HG02943 (cell line): ENCODE measurements around the gene MIOS.

Experiments
- ATAC-seq: cut with Tn5 transposase; IDR thresholded peaks from one replicate; pipeline ENCODE4 v1.9.1; 2021; ENCODE audit warnings: mild to moderate bottlenecking, low read depth, moderate library complexity; ENCODE audit not compliant: unreplicated experiment

The MIOS gene

DNA sequence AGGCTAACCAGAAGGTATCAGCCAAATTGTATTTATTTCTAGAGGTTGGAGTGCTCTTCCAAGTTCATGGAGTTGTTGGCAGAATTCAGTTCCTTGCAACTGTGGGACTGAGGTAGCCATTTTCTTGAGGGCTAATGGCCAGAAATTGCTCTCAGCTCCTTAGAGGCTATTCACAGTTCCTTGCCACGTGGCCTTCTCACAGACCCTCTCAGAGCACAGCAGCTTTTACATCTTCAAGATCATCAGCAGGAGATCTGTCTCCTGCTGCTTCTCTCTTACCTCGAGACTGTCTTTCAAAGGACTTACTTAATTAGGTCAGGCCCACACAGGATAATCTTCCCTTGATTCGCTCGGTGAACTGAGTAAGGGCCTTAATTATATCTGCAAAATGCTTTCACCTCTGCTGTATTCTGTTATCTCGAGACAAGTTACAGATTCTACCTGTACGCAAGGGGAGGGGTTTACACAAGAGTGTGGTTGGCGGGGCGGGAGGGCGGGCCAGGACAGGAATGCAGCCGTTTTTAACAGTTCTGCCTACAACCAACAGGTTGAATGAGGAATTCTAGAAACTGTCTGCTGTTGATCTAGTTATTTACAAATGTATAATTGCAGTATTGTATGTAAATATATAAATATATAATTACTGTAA, 15.0 kb downstream of the MIOS start:
- no peak for ATAC-seq

DNA sequence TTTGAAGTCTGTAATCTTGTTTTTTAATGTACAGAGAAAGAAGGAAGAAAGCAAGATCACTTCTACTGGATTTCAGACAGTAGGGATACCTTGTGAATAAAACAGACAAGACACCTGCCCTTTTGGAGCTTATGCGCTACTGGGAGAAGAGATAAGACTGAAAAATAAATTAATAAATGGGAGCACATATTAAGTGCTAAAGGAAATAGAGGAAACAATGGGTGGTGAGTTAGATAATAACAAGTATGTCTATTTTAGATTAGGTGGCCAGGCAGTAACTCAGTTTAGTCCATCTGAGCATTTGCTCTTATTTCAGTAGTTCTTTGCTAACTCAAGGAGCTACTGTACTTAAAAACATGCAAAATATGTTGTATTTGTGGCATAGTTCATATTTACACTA, 15.9 kb downstream of the MIOS start:
- ATAC-seq, result no peak

DNA sequence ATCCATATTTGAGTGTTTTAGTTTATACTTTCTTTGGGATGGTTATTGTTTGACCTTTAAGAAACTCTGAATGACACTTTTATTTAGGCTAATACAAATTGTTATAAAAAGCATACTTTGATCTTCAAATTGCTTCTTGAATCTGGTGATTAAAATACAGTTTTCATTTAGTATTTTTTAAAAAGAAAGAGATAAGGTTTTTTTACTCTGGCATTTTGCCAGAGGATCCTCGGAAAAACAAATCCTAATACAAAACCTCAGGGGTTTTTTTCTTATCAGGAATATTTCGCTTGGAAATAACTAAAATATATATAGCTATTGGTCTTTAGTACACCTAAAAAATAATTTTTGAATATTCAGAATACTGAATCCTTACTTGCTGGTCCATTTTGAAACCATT, 17.0 kb downstream of the MIOS start:
- no peak for ATAC-seq

DNA sequence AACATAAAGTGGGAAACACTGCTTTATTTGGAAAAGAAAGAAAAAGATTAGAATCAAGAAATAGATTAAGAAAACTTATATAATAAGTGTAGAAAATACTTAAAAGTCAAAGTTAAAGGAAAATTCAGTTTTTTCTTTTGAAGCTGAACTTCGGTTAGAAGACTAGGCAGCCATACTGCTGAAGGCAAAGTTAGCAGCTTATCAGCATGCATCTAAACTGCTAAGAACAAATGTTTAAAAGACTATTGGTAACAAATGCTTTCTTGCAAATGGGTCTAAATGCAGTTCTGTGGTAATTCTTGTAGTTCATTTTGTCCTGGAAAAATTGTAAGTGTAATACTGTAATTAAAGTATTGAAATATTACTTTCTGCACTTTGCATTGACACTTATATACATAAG, 18.0 kb downstream of the MIOS start:
- ATAC-seq, result no peak

DNA sequence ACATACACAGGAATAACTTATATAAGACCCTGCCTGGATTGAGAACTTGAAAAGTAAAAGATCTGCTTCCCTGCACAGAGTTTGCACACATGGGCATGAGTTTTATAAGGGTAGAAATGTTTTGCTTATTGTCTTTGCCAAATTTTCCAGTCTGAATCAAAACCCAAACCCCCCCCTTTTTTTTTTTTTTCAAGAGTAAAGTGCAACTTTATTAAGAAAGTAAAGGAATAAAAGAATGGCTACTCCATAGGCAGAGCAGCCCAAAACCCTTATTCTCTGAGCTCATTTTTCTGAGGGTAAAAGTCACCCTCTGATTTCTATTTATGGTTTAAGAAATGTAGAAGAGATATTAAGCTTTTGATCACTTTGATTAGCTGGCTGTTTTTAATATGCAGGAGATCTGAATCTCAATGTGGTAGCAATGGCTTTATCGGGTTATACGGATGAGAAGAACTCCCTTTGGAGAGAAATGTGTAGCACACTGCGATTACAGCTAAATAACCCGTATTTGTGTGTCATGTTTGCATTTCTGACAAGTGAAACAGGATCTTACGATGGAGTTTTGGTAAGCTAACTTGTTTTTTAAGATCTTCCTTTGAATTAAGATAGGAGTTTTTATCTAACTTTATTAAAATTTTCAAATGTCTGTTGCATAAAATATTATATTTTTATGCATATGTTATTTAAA, 18.7 kb downstream of the MIOS start:
- ATAC-seq, result no peak

DNA sequence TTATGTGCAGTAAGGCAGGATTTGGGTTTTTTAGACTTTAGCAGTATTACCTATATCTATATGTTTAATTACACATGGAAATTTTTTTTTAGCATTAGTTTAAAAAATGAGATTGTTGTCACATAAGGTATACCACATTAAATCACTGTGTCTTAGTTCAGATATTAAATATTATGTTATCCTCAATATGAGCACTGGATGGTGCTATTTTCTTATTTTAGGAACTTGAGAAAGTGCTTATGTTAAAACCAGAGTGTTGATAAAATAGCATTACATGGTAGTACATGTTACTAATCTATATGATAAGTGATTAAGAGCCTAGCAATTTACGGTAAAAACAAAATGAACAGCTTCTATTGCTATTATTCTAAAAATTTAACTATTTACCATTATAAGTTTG, 28.8 kb downstream of the MIOS start:
- ATAC-seq, result no peak

DNA sequence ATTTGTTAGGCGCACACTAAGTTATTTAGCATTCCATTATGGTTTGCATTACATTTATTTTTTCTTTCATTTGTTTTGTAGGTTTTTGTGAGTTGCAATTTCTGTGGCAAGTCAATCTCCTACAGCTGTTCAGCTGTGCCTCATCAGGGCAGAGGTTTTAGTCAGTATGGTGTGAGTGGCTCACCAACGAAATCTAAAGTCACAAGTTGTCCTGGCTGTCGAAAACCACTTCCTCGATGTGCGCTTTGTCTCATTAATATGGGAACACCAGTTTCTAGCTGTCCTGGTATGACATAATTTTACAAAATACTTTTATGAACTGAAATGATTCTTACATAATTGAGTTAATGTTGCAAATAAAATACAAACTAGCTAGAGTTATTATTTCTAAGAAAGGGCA, 29.5 kb downstream of the MIOS start:
- ATAC-seq, result no peak

DNA sequence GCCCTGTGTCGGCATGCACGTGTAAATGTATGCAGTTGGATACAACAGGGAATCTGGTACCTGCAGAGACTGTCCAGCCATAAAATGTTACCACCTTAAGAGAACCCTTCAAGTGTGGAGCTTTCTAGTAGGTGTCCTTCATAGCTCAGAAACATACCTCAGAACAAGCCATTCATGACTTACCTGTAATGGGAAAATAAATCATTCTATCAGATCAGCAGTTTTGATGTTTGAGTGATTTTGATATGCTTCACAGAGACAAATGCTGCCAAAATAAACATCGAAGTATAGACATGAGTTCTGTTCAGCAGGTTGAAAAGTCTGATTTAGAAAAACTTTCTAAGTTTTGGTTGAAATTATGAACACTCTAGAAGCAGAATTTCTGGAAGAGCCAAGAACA, 40.3 kb downstream of the MIOS start:
- ATAC-seq, result no peak

DNA sequence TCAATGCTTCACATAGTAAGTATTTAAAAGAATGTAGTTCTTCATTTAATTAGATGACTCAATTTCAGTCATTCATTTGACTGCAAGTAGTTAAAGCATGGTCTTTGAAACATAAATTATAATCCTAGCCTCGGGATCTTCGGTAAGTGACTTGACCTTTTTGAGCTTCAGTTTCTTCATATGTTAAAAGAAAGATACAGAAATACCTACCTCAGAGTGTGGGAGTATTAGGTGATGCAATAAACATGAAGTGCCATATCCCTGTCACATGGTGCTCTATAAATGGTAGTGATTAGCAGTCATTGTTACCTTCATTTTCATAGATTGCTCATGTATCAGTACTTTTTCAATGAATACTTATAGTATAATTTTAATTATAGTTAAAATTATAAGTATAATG, 42.6 kb downstream of the MIOS start:
- ATAC-seq, result no peak

DNA sequence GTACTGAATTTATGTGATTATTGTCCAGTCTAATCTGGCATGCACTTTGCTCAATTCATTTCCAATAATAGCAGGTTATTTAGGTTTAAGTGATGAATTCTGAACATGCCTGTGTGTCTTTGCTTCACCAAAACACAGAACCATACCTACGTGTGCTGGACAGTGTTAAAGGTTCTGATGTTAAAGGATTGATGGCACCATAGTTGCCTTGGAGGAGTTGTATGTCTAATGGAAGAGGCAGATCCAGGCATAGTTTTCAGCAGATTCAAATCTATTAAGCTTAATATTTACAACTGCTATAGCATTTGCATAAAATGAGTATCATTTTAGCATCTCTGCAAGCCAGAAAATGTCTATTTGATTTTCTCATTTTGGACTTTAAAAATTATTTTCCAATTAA, 45.8 kb downstream of the MIOS start:
- ATAC-seq, result no peak

DNA sequence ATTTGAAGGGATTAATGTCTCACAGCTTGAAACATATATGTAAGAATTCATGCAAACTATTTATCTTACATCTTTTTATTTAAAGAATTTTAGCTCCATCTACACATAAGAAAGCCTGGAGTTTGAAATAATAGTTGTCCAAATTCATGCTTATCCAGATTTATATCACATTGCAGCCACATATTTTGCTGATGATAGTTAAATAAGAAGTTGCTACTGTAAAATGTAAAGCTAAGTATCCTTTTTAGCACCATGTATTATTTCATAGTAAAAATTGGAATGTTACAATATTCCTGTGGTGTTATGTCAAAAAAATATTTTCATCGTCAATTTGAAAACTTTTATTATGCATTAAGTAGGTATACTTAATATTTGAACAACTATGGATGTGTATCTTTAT, 46.5 kb downstream of the MIOS start:
- ATAC-seq, result no peak

DNA sequence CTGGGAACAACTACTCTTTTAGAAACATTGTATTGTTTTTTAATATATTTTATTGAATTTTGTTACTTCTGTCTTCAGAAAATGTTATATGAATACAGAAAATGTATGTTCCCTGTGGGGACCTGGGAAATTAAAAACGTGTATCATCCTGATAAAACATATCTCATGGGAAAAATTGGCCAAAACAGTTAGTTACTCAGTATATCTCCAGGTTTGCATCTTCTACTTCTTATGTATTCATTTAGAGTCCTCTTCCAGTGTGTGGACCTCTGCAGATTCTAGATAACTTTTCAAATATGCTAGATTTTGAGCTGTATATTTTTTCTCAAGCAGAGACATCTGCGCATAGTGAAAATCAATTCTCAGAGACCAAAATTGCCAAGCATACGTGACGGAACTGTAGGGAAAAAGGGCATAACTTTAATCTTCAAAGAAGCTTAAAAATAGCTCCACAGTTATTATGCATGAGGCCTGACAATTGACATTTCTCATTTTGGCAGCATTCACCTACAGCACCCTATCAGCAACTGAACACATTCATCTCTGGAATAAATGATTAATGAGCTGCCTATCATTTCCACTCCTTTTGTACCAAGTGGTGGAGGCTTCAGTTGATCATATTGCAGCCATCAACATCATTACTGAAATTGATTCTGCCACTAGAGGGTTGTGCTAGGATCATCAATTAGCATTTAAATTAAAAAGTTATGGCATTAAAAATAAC, 47.5 kb downstream of the MIOS start:
- no peak for ATAC-seq

DNA sequence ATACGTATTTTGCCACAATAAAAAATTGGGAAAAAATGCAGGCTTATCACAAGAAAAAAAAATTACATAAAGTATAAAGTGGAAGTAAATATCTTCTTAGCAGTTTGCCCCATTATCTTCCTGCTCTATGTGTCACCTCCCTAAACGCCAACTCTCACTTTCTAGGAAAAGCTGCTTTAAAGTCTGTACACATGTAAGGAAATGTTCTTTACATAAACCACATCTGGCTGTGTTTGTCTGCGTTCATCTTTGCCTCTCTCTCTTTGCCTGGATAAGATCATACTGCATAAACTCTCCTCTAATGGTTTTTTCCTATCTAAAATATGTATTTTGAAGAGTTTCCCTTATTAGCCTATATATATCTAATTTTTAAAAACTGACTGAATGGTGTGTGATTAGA, 50.9 kb downstream of the MIOS start:
- ATAC-seq, result no peak

DNA sequence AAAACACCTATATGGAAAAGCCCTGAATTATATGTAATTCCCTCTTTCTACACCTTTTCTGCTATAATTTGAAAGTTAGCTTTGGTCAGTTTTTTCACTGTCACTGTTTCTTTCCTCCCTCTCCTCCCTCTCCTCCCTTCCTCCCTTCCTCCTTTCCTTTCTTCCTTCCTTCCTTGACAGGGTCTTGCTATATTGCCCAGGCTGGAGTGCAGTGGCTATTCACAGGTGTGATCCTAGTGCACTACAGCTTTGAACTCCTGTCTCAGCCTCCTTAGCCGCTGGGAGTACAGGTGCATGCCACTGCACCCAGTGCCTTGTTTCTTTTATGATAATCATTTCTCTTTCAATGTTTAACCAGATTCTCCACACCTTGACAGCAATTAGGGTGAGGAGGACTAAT, 51.7 kb downstream of the MIOS start:
- ATAC-seq, result no peak

DNA sequence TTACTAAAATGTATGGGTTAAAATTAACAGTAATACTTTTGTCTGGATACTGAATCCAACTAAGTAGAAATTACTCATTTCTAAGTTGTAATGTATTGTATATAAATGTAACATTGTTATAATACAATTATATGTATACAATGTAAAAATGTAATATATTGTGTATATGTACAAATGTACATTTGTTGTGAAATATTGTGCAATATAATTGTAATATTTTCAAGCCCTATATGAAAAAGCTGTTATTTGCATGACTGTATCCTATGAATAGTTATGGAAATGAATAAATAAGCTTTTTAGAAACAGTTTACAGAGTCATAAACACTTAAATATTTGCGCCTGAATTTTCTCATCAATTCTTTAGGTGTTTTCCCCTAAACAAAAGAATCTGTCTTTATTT, 53.6 kb downstream of the MIOS start:
- no peak for ATAC-seq

DNA sequence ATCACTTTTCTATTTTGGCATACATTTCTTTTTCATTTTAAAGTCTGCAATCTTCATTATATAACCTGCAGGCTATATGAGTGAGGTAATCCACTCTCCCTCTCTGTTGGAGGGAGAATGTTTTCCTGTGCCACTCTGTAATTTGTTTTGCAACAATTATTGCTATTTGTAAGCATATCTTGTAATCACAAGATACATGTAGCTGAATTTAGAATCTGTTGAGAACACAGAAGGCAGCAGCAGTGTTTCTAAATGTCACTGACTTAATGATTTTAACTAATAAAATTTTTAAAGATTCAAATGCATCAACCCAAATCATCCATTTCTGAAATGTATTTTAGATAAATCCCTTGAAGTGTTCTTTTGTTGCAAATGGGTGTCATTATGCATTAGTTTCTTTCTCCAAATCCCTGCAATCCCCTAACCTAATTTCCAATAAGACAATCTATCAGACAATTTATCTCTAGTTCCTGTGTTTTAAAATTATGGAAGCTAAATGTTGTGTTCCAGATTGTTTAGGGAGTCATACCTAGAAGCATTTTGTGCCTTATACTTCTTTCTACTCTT, 54.0 kb downstream of the MIOS start:
- ATAC-seq, result no peak

DNA sequence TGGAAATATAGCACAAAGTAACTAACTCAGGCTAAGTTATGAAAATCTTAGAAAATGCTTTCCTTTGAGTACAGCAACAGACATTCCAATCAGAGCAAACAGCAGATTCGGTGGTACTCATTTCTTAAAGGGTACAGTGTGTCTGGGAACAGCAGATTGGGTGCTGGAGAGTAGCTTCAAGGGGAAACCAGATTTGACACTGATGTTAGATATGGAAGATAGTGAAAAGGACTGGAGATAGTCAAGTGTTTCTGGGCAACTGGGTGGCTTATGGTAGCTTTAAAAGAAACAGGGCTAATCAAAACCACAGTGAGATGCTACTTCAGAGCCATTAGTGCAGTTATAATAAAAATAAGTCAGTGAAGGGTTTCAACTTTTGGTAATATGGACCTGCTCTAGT, 61.8 kb downstream of the MIOS start:
- ATAC-seq, result no peak

DNA sequence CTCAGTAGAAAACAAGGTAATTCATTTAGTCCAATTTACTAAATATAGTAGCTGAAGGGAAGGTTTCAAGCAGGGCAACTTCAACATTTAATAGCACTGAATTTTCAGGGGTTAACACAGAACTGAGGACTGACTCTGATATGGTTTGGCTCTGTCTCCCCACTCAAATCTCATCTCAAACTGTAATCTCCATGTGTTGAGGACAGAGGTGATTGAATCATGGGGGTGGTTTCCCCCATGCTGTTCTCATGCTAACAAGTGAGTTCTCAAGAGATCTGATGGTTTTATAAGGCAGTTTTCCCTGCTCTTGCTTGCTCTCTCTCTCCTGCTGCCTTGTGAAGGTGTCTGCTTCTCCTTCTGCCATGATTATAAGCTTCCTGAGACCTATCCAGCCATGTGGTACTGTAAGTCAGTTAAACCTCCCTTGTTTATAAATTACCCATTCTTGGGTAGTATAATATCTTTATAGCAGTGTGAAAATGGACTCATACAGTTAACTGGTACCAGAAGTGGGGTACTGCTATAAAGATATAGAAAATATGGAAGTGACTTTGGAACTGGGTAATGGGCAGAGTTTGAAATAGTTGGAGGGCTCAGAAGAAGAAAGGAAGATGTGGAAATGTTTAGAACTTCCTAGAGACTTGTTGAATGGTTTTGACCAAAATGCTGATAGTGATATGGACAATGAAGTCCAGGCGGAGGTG, 64.1 kb downstream of the MIOS start:
- ATAC-seq, result no peak

DNA sequence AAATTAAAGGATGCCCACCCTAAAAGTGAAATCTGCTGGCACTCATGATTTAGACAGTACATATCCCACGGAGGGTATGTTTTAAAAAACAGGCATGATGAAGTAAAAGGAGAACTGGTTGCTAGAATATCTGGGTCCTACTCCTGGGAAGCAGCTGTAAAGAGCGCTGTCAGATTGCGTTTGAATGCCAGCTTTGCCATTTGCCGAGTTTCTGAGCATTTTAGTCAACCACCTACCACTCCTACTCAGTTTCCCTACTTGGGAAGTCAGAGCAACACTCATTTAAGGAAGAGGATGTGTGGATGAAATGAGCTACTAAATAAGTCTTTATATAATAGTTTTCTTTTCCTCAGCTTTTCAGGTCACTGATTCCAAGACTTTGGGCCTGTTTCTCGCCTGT, 72.7 kb downstream of the MIOS start:
- no peak for ATAC-seq

DNA sequence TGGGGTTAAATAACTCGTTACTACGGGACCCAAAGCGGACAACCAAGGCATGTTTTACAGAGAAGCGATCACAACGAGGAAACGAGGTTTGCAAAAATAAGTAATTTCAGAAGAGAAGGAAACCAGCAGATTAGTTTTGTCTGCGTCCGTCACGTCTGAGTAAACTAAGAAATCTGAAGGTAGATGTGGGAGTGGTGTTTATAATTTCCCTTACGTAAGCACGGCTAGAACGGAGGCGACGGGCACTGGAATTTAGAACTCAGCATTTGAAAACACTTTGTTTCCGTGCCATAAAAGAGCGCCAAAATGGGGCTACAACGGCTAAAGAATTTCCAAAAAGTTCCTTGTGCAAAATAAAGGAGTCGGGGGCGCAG, 73.2 kb downstream of the MIOS start:
- no peak for ATAC-seq
